Lower lobe of right lung (tissue), 2 donors: Measurements from ENCODE around the gene GLIPR1L1. TPM values are rescaled to one million over a fixed set of nuclear protein-coding genes. Genes with fewer than 3 reads are reported as not detected.

ENCODE experiments used
- ATAC-seq, 2 donors: fragments of 200-7000 bp; cut with Tn5 transposase; one replicate each; pipeline ENCODE4 v1.9.1; 2020 to 2022; ENCODE audit warnings: mild to moderate bottlenecking in 2 of 2, moderate library complexity in 2 of 2
- DNase-seq: peaks from one replicate; pipeline ENCODE4 v3.0.0-alpha.2; 2020
- H3K27ac ChIP-seq: fragments of 200-600 bp; one replicate; pipeline ENCODE4 v1.8.0; 2022
- H3K27me3 ChIP-seq: fragments of 200-600 bp; one replicate; pipeline ENCODE4 v1.8.0; 2022; ENCODE audit warnings: low read depth
- H3K36me3 ChIP-seq: fragments of 200-600 bp; one replicate; pipeline ENCODE4 v1.8.0; 2022; ENCODE audit warnings: mild to moderate bottlenecking
- H3K4me1 ChIP-seq: fragments of 200-600 bp; one replicate; pipeline ENCODE4 v1.8.0; 2022
- H3K4me3 ChIP-seq: fragments of 200-600 bp; one replicate; pipeline ENCODE4 v1.8.0; 2022; ENCODE audit warnings: mild to moderate bottlenecking
- H3K9me3 ChIP-seq: fragments of 200-600 bp; one replicate; pipeline ENCODE4 v1.8.0; 2022
- CTCF ChIP-seq: fragments of 200-600 bp; IDR thresholded peaks from one replicate; pipeline ENCODE4 v1.8.0; 2022; ENCODE audit warnings: antibody characterized with exemption, mild to moderate bottlenecking
- intact Hi-C: fragments of 100-400 bp; cut with DNase I; formaldehyde crosslinking; loops from one replicate; pipeline ENCODE4 v1.11.0; 2022
- total RNA-seq: library from RNA; stranded (reverse); fragmentation: NEBNext Ultra II Directional; extraction: Animal tissue kit (Norgen Biotek cat#: 25700); gene quantifications from one replicate; pipeline ENCODE4 v1.2.1, GENCODE V29; 2021
- donor health status: DM: no; HTN: yes; CAD: no; lungs with severe emphysema.

GLIPR1L1 gene
- total RNA-seq, 1 donor from 2014 or later = not detected

- Histone ChIP-seq H3K9me3 (no peaks in the 10 kb centered on the region), H3K4me3 (no peak overlapping the region), H3K36me3 (no peaks in the 10 kb centered on the region), H3K27me3 (no peaks in the 10 kb centered on the region), H3K4me1 (no peaks in the 10 kb centered on the region), H3K27ac (no peak overlapping the region)
- no peak for DNase-seq
- intact Hi-C loops = no loop called here
- ATAC-seq = no peak
- TF ChIP-seq CTCF = no peak
Measured at GRCh38 chr12:75419841-75420240, 85.4 kb downstream of the GLIPR1L1 start.

Other genes starting within 250 kb of the GLIPR1L1 start
- not detected for gene KCNC2, start 124.8 kb upstream of the GLIPR1L1 start, total RNA-seq
- gene CAPS2, start 4.3 kb upstream of the GLIPR1L1 start, total RNA-seq = 12.1 TPM
- 0.68 TPM for gene GLIPR1L2, start 56.4 kb downstream of the GLIPR1L1 start, total RNA-seq
- 52.0 TPM for gene GLIPR1, start 146.1 kb downstream of the GLIPR1L1 start, total RNA-seq
- 39.8 TPM for gene KRR1, start 176.9 kb downstream of the GLIPR1L1 start, total RNA-seq